ENCODE measurements around the gene MAPT.
"Not testable (repeated sequence)": the region's sequence is repeated elsewhere in the genome, so short reads cannot be mapped to it uniquely, and the experiment has no call there.

DNA sequence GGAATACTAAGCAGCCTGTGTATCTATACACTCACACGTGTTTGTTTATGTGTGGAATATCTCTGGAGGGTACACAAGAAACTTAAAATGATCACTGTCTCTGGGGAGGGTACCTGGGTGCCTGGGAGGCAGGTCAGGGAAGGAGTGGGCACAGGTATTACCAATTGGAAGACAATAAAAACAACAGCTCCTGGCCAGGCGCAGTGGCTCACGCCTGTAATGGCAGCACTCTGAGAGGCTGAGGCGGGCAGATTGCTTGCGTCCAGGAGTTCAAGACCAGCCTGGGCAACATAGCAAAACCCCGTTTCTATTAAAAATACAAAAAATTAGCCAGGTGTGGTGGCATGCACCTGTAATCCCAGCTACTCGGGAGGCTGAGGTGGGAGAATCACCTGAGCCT lies 129.0 kb downstream of the MAPT start:
- TF ChIP-seq, protein P1, sequence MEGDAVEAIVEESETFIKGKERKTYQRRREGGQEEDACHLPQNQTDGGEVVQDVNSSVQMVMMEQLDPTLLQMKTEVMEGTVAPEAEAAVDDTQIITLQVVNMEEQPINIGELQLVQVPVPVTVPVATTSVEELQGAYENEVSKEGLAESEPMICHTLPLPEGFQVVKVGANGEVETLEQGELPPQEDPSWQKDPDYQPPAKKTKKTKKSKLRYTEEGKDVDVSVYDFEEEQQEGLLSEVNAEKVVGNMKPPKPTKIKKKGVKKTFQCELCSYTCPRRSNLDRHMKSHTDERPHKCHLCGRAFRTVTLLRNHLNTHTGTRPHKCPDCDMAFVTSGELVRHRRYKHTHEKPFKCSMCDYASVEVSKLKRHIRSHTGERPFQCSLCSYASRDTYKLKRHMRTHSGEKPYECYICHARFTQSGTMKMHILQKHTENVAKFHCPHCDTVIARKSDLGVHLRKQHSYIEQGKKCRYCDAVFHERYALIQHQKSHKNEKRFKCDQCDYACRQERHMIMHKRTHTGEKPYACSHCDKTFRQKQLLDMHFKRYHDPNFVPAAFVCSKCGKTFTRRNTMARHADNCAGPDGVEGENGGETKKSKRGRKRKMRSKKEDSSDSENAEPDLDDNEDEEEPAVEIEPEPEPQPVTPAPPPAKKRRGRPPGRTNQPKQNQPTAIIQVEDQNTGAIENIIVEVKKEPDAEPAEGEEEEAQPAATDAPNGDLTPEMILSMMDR (IDR thresholded peaks at IDR 0.05): not testable (repeated sequence)
- not testable (repeated sequence) for TF ChIP-seq POLR2A (IDR thresholded peaks at IDR 0.05); POLR2AphosphoS5 (IDR thresholded peaks at IDR 0.05); EP300 (IDR thresholded peaks at IDR 0.05; ENCODE audit: low read depth)
